Ishikawa (cell line): ENCODE data around the gene GRIA2.
A peak's percentile ranks its signal among the peaks of the same experiment; 100 is the strongest.

Source experiments
- CEBPB ChIP-seq: IDR thresholded peaks from 2 replicates; pipeline ENCODE4 v1.6.1; 2012
- CREB1 ChIP-seq: IDR thresholded peaks from 2 replicates; pipeline ENCODE4 v1.6.1; 2012; ENCODE audit warnings: low read depth
- EGR1 ChIP-seq: IDR thresholded peaks from 2 replicates; pipeline ENCODE4 v1.6.1; 2012
- EP300 ChIP-seq: IDR thresholded peaks from 2 replicates; pipeline ENCODE4 v1.6.1; 2012; ENCODE audit warnings: borderline replicate concordance
- FOXM1 ChIP-seq: IDR thresholded peaks from 2 replicates; pipeline ENCODE4 v1.6.1; 2012; ENCODE audit warnings: low read depth, borderline replicate concordance
- MAX ChIP-seq: IDR thresholded peaks from 2 replicates; pipeline ENCODE4 v1.6.1; 2012
- NFIC ChIP-seq: IDR thresholded peaks from 2 replicates; pipeline ENCODE4 v1.6.1; 2012
- RAD21 ChIP-seq: IDR thresholded peaks from 2 replicates; pipeline ENCODE4 v1.6.1; 2012; ENCODE audit warnings: low read depth
- REST ChIP-seq: IDR thresholded peaks from 2 replicates; pipeline ENCODE4 v1.6.1; 2012; ENCODE audit warnings: low read depth, mild to moderate bottlenecking
- TAF1 ChIP-seq: IDR thresholded peaks from 2 replicates; pipeline ENCODE4 v1.6.1; 2012; ENCODE audit warnings: low read depth, mild to moderate bottlenecking
- TCF12 ChIP-seq: IDR thresholded peaks from 2 replicates; pipeline ENCODE4 v1.6.1; 2012; ENCODE audit warnings: low read depth
- TEAD4 ChIP-seq: IDR thresholded peaks from 2 replicates; pipeline ENCODE4 v1.6.1; 2012
- USF1 ChIP-seq: IDR thresholded peaks from 2 replicates; pipeline ENCODE4 v1.6.1; 2012
- YY1 ChIP-seq: IDR thresholded peaks from 2 replicates; pipeline ENCODE4 v1.6.1; 2012; ENCODE audit warnings: low read depth
- ZBTB7A ChIP-seq: IDR thresholded peaks from 2 replicates; pipeline ENCODE4 v1.6.1; 2012; ENCODE audit warnings: low read depth

GRIA2 gene

GRCh38 chr4:157246964-157247363 is 26.4 kb downstream of the GRIA2 start:
- no peak for TF ChIP-seq EP300
- no peak for TF ChIP-seq ZBTB7A
- TF ChIP-seq USF1 = no peak
- no peak for TF ChIP-seq CREB1
- TF ChIP-seq EGR1 = no peak
- no peak for TF ChIP-seq MAX
- no peak for TF ChIP-seq RAD21
- no peak for TF ChIP-seq FOXM1
- no peak for TF ChIP-seq TCF12
- TF ChIP-seq REST = no peak
- no peak for TF ChIP-seq CEBPB
- no peak for TF ChIP-seq NFIC

GRCh38 chr4:157265281-157265680 is 44.8 kb downstream of the GRIA2 start:
- TF ChIP-seq RAD21 (0 out of 2 replicates have a peak, but pooled peaks have one; percentile 4), NFIC (peak; percentile 50; the same call in 1 of the 2 replicates), MAX (no peak), TCF12 (no peak), USF1 (peak; percentile 78)

GRCh38 chr4:157270108-157270507 is 49.6 kb downstream of the GRIA2 start:
- TF ChIP-seq FOXM1 = no peak
- no peak for TF ChIP-seq YY1
- no peak for TF ChIP-seq CREB1
- TF ChIP-seq USF1 = no peak
- no peak for TF ChIP-seq CEBPB
- TF ChIP-seq TCF12 = no peak
- TF ChIP-seq RAD21 = no peak
- TF ChIP-seq EGR1 = no peak
- no peak for TF ChIP-seq EP300
- no peak for TF ChIP-seq TAF1
- no peak for TF ChIP-seq REST
- TF ChIP-seq MAX = no peak; the same call in 1 of the 2 replicates
- TF ChIP-seq TEAD4 = no peak
- TF ChIP-seq NFIC = no peak
- TF ChIP-seq ZBTB7A = no peak

- TF ChIP-seq FOXM1 = no peak
- no peak for TF ChIP-seq REST
- TF ChIP-seq CREB1 = no peak
- no peak for TF ChIP-seq TCF12
- TF ChIP-seq NFIC = no peak
- TF ChIP-seq CEBPB = no peak
- TF ChIP-seq MAX = no peak
- TF ChIP-seq EP300 = no peak
- TF ChIP-seq TAF1 = no peak
- no peak for TF ChIP-seq ZBTB7A
Observed at GRCh38 chr4:157270552-157270951, 50.0 kb downstream of the GRIA2 start.
